Measurements from ENCODE around the gene P3H3. TPM values are rescaled to one million over a fixed set of nuclear protein-coding genes. Genes with fewer than 3 reads are reported as not detected.
A peak's percentile ranks its signal among the peaks of the same experiment; 100 is the strongest.

P3H3 gene
- total RNA-seq: 10.3 TPM
- long read RNA-seq, transcript P3H3-201 (15 exons, 2,632 nt): major isoform, 6 of 10 reads
- long read RNA-seq, partial matches to known transcripts: 2 of 10 reads
- long read RNA-seq, other reads (novel, unspliced or antisense): 2 of 10 reads

DNA sequence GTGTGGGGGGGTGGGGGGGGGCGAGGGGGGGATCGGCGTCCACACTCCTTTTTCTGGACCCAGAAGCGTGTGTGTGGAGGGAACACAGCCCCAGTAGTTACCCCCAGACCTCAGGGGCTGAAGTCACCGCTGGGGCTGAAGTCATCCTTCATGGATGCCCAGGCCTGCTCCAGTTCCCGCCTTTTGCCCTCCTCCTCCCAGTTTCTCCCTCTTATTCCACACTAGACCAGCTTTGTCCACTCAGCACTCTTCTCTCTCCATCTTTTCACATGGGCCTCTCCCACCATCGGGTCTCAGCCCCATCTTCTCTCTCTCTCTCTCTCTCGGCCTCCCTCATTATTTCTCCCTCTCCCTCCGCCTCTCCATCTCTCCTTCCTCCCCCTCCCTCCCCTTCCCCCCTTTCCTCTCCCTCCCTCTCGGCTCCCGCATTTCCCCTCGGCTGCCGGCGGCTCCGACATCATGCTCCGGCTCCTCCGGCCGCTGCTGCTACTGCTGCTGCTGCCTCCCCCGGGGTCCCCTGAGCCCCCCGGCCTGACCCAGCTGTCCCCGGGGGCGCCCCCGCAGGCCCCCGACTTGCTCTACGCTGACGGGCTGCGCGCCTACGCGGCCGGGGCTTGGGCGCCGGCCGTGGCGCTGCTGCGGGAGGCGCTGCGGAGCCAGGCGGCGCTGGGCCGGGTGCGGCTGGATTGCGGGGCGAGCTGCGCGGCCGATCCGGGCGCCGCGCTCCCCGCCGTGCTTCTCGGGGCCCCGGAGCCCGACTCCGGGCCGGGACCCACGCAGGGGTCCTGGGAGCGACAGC is at the start of gene P3H3:
P3H3 (plus strand) TSS at position 426 of the 799 bp plus-strand sequence; CDS start at position 460, 34 bp downstream.
- intact Hi-C loops (cut with DNase I): loop anchor here (5.0 kb wide), 1 partner anchor 216 kb away; no protein-coding TSS in a partner anchor
- DNase-seq (ENCODE audit: missing footprints) (no peak), ATAC-seq (peak; percentile 14)

GRCh38 chr12:6778574-6779550 is 49.3 kb upstream of the P3H3 start:
- peak; percentile 97 for ATAC-seq
- intact Hi-C loops (cut with DNase I): loop anchor here (1.0 to 5.0 kb wide), 3 partner anchors 26 to 162 kb away; partner anchors contain the start of gene MLF2
- peak; percentile 94 for DNase-seq (ENCODE audit: missing footprints)

DNA sequence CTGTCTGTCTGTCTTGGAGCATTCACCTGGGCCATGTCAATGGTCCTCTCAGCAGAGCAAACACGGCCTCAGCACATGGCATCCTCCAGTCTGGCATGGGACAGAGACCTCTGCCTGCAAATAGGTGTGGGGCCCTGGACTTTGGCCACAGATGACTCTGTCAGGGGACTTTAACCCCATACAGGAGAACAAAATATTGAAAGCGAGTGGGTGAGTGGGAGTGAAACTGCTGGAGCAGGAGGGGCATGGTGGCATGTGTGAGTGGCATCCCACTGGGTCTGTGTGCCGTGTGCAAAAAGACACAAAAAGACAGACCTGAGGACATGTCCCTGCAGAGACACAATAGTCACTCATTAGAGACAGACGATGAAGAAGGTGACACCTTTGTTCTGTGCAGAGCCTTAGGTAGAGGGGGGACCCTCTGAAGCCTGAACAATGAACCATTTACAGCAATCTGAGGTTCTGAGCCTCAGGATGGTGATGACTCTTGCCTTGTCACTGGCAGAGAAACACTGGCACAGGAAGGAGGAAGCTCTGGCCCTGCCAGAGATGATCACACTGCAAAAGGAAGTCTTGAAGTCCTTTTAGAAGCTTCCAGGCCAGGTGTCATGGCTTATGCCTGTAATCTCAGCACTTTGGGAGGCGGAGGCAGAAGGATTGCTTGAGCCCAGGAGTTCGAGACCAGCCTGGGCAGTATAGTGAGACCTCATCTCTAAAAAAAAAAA is 48.3 kb upstream of the P3H3 start:
- DNase-seq (ENCODE audit: missing footprints) (no peak), ATAC-seq (no peak)
- intact Hi-C loops (cut with DNase I): loop anchor here (1.0 to 5.0 kb wide), 4 partner anchors 27 to 163 kb away; partner anchors contain the start of genes GPR162 and MLF2

- intact Hi-C loops (cut with DNase I): loop anchor here (5.0 kb wide), 1 partner anchor 42 kb away; the partner anchor contains the start of gene GPR162
- DNase-seq (ENCODE audit: missing footprints): no peak
- no peak for ATAC-seq
Observed at GRCh38 chr12:6780573-6780972, 47.6 kb upstream of the P3H3 start.

DNA sequence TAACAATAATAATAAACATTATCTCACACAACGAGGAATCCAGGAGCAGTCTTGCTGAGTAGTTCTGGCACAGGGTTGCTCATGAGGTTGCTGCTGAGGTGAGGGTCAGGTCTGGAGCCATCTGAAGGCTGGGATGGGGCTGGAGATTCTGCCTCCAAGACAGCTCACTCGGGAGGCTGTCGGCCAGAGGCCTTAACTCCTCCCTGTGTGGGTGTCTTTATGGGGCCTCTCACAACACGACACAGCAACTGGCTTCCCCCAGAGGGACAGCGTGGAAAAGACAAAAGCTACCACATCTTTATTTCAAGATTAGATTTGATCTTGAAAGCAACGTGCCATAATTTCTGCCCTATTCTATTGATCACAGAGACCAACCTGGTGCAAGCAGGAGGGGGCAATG is 46.1 kb upstream of the P3H3 start:
- DNase-seq (ENCODE audit: missing footprints) (no peak), ATAC-seq (no peak)
- intact Hi-C loops (cut with DNase I): loop anchor here (5.0 kb wide), 1 partner anchor 40 kb away; the partner anchor contains the start of gene GPR162

DNA sequence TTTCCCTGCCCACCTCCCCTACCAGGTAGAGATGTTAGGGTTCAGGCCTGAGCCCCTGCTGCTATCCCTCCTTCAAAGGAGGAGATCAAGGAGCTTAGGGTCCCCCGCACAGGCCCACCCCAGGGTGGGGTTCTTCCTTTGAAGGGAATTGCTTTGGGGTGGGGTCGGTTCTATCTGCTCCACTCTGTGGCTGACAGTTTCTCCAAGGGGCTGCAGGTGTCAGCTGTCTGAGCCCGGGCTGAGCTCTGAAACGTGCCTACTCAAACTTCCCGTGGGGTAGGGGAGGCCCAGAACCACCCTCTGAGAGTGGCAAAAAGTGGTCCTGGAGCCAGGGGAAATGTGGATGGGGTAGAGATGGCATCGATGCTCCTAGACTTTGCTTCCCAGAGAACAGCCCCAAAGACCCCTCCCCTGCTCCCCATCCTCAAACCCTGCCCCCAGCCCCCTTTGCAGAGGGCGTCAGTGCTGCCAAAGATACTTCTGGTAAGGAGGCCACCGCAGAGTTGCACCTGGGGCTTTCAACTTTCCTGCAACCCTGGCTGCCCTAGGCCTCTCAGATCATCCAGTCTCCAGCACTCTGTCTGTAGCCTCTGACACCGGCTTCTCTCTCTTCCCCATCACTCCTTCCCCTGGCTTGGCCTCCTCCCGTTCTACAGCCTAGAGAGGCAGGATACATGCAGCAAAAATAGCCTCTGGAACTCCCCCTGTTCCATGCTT is 45.2 kb upstream of the P3H3 start:
- intact Hi-C loops (cut with DNase I): loop anchor here (5.0 kb wide), 1 partner anchor 39 kb away; the partner anchor contains the start of gene GPR162
- ATAC-seq (no peak), DNase-seq (ENCODE audit: missing footprints) (no peak)

GRCh38 chr12:6783828-6784227 is 44.4 kb upstream of the P3H3 start:
- intact Hi-C loops (cut with DNase I): loop anchor here (5.0 kb wide), 1 partner anchor 38 kb away; the partner anchor contains the start of gene GPR162
- DNase-seq (ENCODE audit: missing footprints) (no peak), ATAC-seq (no peak)

DNA sequence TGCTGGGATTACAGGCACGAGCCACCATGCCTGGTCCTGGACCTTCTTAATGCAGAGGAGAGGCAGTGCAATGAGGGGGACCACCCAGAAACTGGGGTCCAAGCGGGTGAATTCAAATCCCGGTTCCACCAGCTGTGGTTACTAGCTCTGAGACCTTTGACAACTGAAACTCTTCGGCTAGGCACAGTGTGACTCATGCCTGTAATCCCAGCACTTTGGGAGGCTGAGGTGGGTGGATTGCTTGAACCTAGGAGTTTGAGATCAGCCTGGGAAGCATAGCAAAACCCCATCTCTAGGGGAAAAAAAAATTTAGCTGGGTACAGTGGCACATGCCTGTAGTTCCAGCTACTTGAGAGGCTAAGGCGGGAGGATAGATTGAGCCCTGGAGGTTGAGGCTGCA is 43.9 kb upstream of the P3H3 start:
- intact Hi-C loops (cut with DNase I): loop anchor here (5.0 kb wide), 1 partner anchor 38 kb away; the partner anchor contains the start of gene GPR162
- ATAC-seq (no peak), DNase-seq (ENCODE audit: missing footprints) (no peak)

GRCh38 chr12:6784761-6785160 is 43.4 kb upstream of the P3H3 start:
- DNase-seq (ENCODE audit: missing footprints): no peak
- intact Hi-C loops (cut with DNase I): loop anchor here (5.0 kb wide), 1 partner anchor 38 kb away; the partner anchor contains the start of gene GPR162
- ATAC-seq: no peak

- no peak for DNase-seq (ENCODE audit: missing footprints)
- intact Hi-C loops (cut with DNase I): no loop called here
- ATAC-seq: no peak
Observed at GRCh38 chr12:6786416-6787094, 41.7 kb upstream of the P3H3 start.

- intact Hi-C loops (cut with DNase I): no loop called here
- ATAC-seq: no peak
- no peak for DNase-seq (ENCODE audit: missing footprints)
Observed at GRCh38 chr12:6787309-6787708, 40.9 kb upstream of the P3H3 start.

DNA sequence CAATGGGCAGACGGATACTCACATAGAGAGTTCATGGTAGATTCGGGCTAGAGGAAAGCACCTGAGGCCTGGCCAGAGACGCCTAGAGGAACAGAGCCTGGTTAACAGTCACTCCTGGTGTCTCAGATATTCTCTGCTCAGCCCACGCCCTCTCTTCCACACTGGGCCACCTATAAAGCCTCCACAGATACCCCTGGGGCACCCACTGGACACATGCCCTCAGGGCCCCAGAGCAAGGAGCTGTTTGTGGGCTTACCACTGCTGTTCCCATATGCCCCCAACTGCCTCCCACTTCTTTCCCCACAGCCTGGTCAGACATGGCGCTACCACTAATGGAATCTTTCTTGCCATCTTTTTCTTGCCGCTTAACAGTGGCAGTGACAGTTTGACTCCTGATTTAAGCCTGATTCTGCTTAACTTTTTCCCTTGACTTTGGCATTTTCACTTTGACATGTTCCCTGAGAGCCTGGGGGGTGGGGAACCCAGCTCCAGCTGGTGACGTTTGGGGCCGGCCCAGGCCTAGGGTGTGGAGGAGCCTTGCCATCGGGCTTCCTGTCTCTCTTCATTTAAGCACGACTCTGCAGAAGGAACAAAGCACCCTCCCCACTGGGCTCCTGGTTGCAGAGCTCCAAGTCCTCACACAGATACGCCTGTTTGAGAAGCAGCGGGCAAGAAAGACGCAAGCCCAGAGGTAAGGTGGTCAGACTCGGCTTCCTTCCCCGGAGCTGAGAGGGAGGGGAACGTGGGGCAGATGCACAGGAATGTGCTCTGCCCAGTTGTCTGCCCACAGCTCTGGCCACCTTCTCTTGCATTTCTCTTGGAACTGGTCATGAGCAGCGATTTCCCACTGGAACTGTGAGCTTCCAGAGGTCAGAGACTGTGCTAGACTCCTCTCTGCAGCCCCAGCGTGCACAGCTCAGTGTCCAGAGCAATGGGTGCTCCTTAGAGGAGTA is 39.0 kb upstream of the P3H3 start, which contains the start of gene CD4:
CD4 (plus strand) TSS at position 557 of the 953 bp plus-strand sequence. CDS start 10,611 bp downstream, outside the sequence.
- intact Hi-C loops (cut with DNase I): no loop called here
- peak; percentile 77 for ATAC-seq
- peak; percentile 87 for DNase-seq (ENCODE audit: missing footprints)

DNA sequence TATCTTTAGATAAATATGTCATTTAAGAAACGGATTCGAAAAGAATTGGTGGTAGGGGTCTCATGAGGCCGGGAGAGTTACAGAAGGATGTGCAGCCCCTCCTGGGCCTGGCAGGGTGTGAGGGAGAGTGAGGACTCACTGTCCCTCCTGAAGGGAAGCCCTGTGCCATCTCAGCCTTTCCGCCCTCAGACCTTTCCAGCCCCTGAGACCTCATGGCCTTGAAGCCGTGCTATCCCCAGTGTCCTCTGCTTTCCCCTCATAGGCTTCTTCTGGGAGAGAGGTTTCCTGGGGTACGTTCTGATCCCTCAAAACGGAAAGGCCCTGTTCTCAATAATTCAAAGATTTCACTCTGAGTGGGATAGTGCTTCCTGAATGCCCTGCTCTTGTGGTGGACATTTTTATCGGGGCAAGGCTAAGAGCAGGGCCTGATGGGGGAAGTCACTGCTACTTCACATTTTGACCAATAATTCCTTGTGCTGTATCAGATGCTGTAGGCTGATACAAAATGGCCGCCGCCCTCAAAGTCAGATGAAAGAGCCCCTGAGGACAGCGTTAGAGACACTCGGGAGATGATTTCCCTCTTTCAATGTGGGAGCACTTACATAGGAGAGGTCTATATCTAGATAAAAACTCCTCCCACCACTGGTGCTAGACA is 37.6 kb upstream of the P3H3 start:
- no peak for DNase-seq (ENCODE audit: missing footprints)
- ATAC-seq: no peak
- intact Hi-C loops (cut with DNase I): no loop called here

- intact Hi-C loops (cut with DNase I): no loop called here
- DNase-seq (ENCODE audit: missing footprints) (no peak), ATAC-seq (peak; percentile 9)
Observed at GRCh38 chr12:6791931-6792520, 36.2 kb upstream of the P3H3 start.

Measured in Right ventricle myocardium inferior (tissue), 1 donor.